HG02840 (cell line): ENCODE measurements around the gene LAMTOR4.
"Not testable (repeated sequence)": the region's sequence is repeated elsewhere in the genome, so short reads cannot be mapped to it uniquely, and the experiment has no call there.

ENCODE experiments used
- ATAC-seq: cut with Tn5 transposase; IDR thresholded peaks from one replicate; pipeline ENCODE4 v1.9.1; 2021; ENCODE audit warnings: mild to moderate bottlenecking, moderate library complexity, moderate number of reproducible peaks; ENCODE audit not compliant: unreplicated experiment, low FRiP score

LAMTOR4 gene

GRCh38 chr7:100192969-100193368 is 44.3 kb downstream of the LAMTOR4 start:
- no peak for ATAC-seq

GRCh38 chr7:100195222-100195621 is 46.5 kb downstream of the LAMTOR4 start:
- ATAC-seq, result no peak

GRCh38 chr7:100195901-100196322 is 47.2 kb downstream of the LAMTOR4 start:
- not testable (repeated sequence) for ATAC-seq

GRCh38 chr7:100198266-100198665 is 49.5 kb downstream of the LAMTOR4 start:
- no peak for ATAC-seq

- ATAC-seq, result no peak
Observed at GRCh38 chr7:100200693-100201092, 52.0 kb downstream of the LAMTOR4 start.
